ENCODE data around the gene IL1RAPL2.
"Not testable (repeated sequence)": the region's sequence is repeated elsewhere in the genome, so short reads cannot be mapped to it uniquely, and the experiment has no call there.

IL1RAPL2 gene

DNA sequence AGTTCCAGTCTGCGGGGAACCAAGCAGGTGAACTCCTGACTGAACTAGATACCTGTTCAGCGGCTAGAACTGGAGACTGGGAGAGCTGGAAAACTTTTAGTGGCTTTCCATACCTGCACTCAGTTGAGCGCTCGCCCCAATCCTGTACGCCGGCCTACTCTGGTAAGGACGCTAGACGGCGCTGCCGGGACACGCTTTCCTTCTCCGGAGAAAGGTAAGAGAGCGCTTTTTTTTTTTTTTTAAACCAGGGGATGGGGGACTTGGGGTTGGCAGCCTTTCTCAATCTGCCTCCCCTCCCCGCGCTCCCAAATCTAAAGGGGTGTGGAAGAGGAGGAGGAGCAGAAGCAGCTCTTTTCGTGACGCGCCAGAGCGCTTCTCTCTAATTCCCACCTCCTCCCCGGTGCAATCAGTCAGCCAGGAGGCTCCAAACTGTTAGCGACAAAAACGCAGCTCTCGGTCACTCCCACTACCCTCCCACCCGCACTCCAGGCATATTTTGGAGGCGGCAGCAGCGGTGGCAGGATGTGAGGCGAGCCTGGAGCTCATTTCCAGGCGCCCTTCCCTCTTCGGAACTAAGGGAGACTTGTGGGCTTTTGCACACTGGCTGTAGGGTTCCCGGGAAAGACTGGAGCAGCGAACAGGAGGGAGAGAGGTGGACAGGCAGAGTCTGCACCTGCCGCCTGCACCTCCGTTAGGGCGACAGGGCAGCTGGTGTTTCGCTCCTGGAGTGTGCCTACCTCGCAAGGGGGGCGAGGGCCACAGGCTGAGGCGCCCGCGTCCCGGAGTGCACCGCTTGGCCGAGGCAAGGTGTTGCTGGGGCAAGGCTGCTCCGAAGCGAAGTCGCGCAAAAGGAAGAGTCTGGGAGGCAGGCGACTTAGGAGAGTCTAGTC is at the start of gene IL1RAPL2:
Gene IL1RAPL2, plus strand, starts transcription at position 409 of the 890 bp plus-strand sequence.
- H3K4me3 ChIP-seq (ENCODE audit: low read length), result no peak within 1 kb of the TSS
- H3K27me3 ChIP-seq (ENCODE audit: insufficient read depth, low read length), result peaks cover 51% of the 10 kb centered on the region
- no peaks in the 10 kb centered on the region for H3K9me3 ChIP-seq (ENCODE audit: low read length)
- H2AFZ ChIP-seq (ENCODE audit: low read depth, low read length), result no peak within 1 kb of the TSS
- H3K36me3 ChIP-seq (ENCODE audit: insufficient read depth, low read length), result no peaks in the 10 kb centered on the region
- H3K4me1 ChIP-seq (ENCODE audit: insufficient read depth, low read length), result no peaks in the 10 kb centered on the region

GRCh38 chrX:104522386-104522785 is 43.6 kb upstream of the IL1RAPL2 start:
- no peak overlapping the region for H3K4me3 ChIP-seq (ENCODE audit: low read length)
- H2AFZ ChIP-seq (ENCODE audit: low read depth, low read length), result no peak overlapping the region
- H3K9me3 ChIP-seq (ENCODE audit: low read length), result no peaks in the 10 kb centered on the region
- H3K4me1 ChIP-seq (ENCODE audit: insufficient read depth, low read length), result no peaks in the 10 kb centered on the region
- H3K36me3 ChIP-seq (ENCODE audit: insufficient read depth, low read length), result no peaks in the 10 kb centered on the region
- H3K27me3 ChIP-seq (ENCODE audit: insufficient read depth, low read length), result no peaks in the 10 kb centered on the region

DNA sequence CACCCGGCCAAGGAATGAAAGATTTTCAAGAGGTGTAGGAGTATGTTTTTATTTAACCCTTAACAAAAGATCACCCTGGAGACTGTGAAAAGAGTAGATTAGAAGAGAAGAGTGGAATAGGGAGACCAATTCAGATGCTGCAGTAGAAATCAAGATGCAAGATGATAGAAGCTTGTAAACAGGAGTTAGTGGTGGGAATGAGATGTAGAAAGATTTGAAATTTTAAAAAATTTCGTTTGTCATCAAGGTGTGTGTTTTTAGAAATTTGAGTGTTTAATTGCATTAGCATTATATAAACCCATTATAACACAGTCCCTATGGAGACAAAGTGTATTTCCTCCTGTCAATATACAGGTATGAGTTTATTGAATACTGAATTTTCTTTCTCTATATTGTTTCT is 42.1 kb upstream of the IL1RAPL2 start:
- no peaks in the 10 kb centered on the region for H3K4me1 ChIP-seq (ENCODE audit: insufficient read depth, low read length)
- H3K4me3 ChIP-seq (ENCODE audit: low read length), result no peak overlapping the region
- no peaks in the 10 kb centered on the region for H3K9me3 ChIP-seq (ENCODE audit: low read length)
- no peaks in the 10 kb centered on the region for H3K36me3 ChIP-seq (ENCODE audit: insufficient read depth, low read length)
- H3K27me3 ChIP-seq (ENCODE audit: insufficient read depth, low read length), result no peaks in the 10 kb centered on the region
- H2AFZ ChIP-seq (ENCODE audit: low read depth, low read length), result no peak overlapping the region

- H3K36me3 ChIP-seq (ENCODE audit: insufficient read depth, low read length), result no peaks in the 10 kb centered on the region
- no peaks in the 10 kb centered on the region for H3K27me3 ChIP-seq (ENCODE audit: insufficient read depth, low read length)
- no peak overlapping the region for H2AFZ ChIP-seq (ENCODE audit: low read depth, low read length)
- no peaks in the 10 kb centered on the region for H3K9me3 ChIP-seq (ENCODE audit: low read length)
- no peaks in the 10 kb centered on the region for H3K4me1 ChIP-seq (ENCODE audit: insufficient read depth, low read length)
- H3K4me3 ChIP-seq (ENCODE audit: low read length), result no peak overlapping the region
Observed at GRCh38 chrX:104539081-104539480, 26.9 kb upstream of the IL1RAPL2 start.

- not testable (repeated sequence) for H3K27me3 ChIP-seq (ENCODE audit: insufficient read depth, low read length); H3K36me3 ChIP-seq (ENCODE audit: insufficient read depth, low read length); H3K9me3 ChIP-seq (ENCODE audit: low read length); H3K4me1 ChIP-seq (ENCODE audit: insufficient read depth, low read length); H2AFZ ChIP-seq (ENCODE audit: low read depth, low read length); H3K4me3 ChIP-seq (ENCODE audit: low read length)
Observed at GRCh38 chrX:104542447-104542846, 23.6 kb upstream of the IL1RAPL2 start.

DNA sequence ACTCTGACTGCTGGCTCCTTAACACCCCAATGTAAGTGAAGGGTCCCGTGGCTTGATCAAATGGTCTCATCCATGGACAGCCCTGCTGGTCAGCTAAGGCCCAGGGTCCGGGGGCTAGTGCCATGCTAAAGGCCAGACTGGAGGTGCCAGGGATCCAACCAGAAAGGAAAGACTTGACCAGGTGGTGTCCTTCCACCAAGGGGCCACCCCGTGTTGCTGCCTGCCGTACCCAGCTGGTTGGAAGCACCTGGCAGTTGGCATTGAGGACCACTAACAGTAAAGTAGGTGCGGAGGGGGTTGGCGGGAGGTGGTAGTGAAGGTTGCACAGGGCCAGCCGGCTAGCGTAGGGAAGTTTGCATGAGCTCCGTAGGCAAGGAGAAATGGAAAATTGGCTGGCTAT is 1.7 kb upstream of the IL1RAPL2 start:
- no peak overlapping the region for H3K4me3 ChIP-seq (ENCODE audit: low read length)
- H3K9me3 ChIP-seq (ENCODE audit: low read length), result no peaks in the 10 kb centered on the region
- H2AFZ ChIP-seq (ENCODE audit: low read depth, low read length), result no peak overlapping the region
- peaks cover 46% of the 10 kb centered on the region for H3K27me3 ChIP-seq (ENCODE audit: insufficient read depth, low read length)
- no peaks in the 10 kb centered on the region for H3K4me1 ChIP-seq (ENCODE audit: insufficient read depth, low read length)
- no peaks in the 10 kb centered on the region for H3K36me3 ChIP-seq (ENCODE audit: insufficient read depth, low read length)

GRCh38 chrX:104564921-104565703 is 887 bp upstream of the IL1RAPL2 start:
- no peak overlapping the region for H2AFZ ChIP-seq (ENCODE audit: low read depth, low read length)
- no peak overlapping the region for H3K4me3 ChIP-seq (ENCODE audit: low read length)
- H3K9me3 ChIP-seq (ENCODE audit: low read length), result no peaks in the 10 kb centered on the region
- H3K27me3 ChIP-seq (ENCODE audit: insufficient read depth, low read length), result peaks cover 51% of the 10 kb centered on the region
- no peaks in the 10 kb centered on the region for H3K36me3 ChIP-seq (ENCODE audit: insufficient read depth, low read length)
- H3K4me1 ChIP-seq (ENCODE audit: insufficient read depth, low read length), result no peaks in the 10 kb centered on the region

- H3K4me3 ChIP-seq (ENCODE audit: low read length), result no peak overlapping the region
- no peaks in the 10 kb centered on the region for H3K36me3 ChIP-seq (ENCODE audit: insufficient read depth, low read length)
- H2AFZ ChIP-seq (ENCODE audit: low read depth, low read length), result no peak overlapping the region
- no peaks in the 10 kb centered on the region for H3K4me1 ChIP-seq (ENCODE audit: insufficient read depth, low read length)
- peaks cover 51% of the 10 kb centered on the region for H3K27me3 ChIP-seq (ENCODE audit: insufficient read depth, low read length)
- no peaks in the 10 kb centered on the region for H3K9me3 ChIP-seq (ENCODE audit: low read length)
Observed at GRCh38 chrX:104566681-104567501, 892 bp downstream of the IL1RAPL2 start.

DNA sequence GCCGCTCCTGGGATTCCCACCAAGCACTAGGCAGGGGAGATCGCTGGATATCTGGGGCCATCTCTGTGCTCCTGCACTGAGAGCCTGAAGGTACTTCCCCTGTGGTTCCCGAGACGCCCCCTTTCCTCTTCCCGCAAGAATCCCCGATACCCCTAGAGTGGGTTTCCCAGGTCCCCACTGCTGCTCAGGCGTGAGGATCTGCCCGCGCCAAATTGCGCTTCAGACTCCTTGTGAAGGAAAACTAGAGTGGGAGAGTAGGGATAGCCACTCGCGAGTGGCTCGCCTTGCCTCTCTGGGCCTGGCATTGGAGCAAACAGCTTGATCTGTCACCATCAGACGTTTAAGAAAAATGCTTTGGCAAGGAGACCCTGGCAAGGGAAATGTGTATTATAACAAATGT is 1.5 kb downstream of the IL1RAPL2 start:
- no peak overlapping the region for H2AFZ ChIP-seq (ENCODE audit: low read depth, low read length)
- H3K9me3 ChIP-seq (ENCODE audit: low read length), result no peaks in the 10 kb centered on the region
- no peaks in the 10 kb centered on the region for H3K36me3 ChIP-seq (ENCODE audit: insufficient read depth, low read length)
- H3K27me3 ChIP-seq (ENCODE audit: insufficient read depth, low read length), result peaks cover 51% of the 10 kb centered on the region
- H3K4me3 ChIP-seq (ENCODE audit: low read length), result no peak overlapping the region
- H3K4me1 ChIP-seq (ENCODE audit: insufficient read depth, low read length), result no peaks in the 10 kb centered on the region

GRCh38 chrX:104568304-104568915 is 2.4 kb downstream of the IL1RAPL2 start:
- Histone ChIP-seq H2AFZ (ENCODE audit: low read depth, low read length) (no peak overlapping the region), H3K4me1 (ENCODE audit: insufficient read depth, low read length) (no peaks in the 10 kb centered on the region), H3K36me3 (ENCODE audit: insufficient read depth, low read length) (no peaks in the 10 kb centered on the region), H3K4me3 (ENCODE audit: low read length) (no peak overlapping the region), H3K9me3 (ENCODE audit: low read length) (no peaks in the 10 kb centered on the region), H3K27me3 (ENCODE audit: insufficient read depth, low read length) (peaks cover 51% of the 10 kb centered on the region)

GRCh38 chrX:104618106-104618895 is 52.3 kb downstream of the IL1RAPL2 start:
- H3K36me3 ChIP-seq (ENCODE audit: insufficient read depth, low read length), result no peaks in the 10 kb centered on the region
- no peaks in the 10 kb centered on the region for H3K9me3 ChIP-seq (ENCODE audit: low read length)
- H2AFZ ChIP-seq (ENCODE audit: low read depth, low read length), result no peak overlapping the region
- no peaks in the 10 kb centered on the region for H3K4me1 ChIP-seq (ENCODE audit: insufficient read depth, low read length)
- H3K4me3 ChIP-seq (ENCODE audit: low read length), result no peak overlapping the region
- H3K27me3 ChIP-seq (ENCODE audit: insufficient read depth, low read length), result no peaks in the 10 kb centered on the region

DNA sequence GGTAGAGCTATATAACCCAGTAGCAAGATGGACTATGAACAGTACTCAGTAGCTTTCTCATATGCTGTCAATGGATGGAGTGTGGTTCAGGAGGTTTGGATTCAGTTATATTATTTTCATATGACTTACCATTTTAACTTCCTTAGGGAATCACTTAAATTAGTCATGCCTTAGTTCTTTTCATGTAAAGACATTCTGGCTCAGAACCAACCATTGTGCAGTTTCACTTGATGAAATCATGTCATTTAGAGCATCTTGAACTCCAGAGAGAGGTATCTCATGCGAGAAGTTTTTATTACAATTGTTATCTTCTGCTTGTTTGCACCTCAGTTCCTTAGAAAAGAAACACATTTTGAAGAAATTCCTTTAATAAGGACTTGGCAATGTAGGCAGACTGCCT is 55.8 kb downstream of the IL1RAPL2 start:
- no peaks in the 10 kb centered on the region for H3K27me3 ChIP-seq (ENCODE audit: insufficient read depth, low read length)
- H3K4me3 ChIP-seq (ENCODE audit: low read length), result no peak overlapping the region
- H3K9me3 ChIP-seq (ENCODE audit: low read length), result no peaks in the 10 kb centered on the region
- H3K4me1 ChIP-seq (ENCODE audit: insufficient read depth, low read length), result no peaks in the 10 kb centered on the region
- H3K36me3 ChIP-seq (ENCODE audit: insufficient read depth, low read length), result no peaks in the 10 kb centered on the region
- H2AFZ ChIP-seq (ENCODE audit: low read depth, low read length), result no peak overlapping the region

Measured in neuron (in vitro differentiated cells).